ENCODE results near the gene INPP4B.

DNA sequence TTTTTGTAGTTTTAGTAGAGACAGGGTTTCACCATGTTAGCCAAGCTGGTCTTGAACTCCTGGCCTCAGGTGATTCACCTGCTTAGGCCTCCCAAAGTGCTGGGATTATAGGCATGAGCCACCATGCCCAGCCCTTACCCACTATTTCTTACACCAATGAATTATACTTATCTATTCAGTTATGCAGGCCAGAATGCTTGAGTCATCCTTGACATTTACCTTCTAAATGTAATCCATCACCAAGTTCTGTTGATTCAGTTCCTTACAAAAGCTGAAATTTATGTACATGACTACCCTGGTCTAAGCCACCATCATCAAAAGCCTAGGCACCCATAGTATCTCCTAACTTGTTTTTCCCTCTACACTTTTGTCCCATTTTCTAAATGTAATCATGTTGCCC is 624.0 kb downstream of the INPP4B start:
- TF ChIP-seq, protein P1, sequence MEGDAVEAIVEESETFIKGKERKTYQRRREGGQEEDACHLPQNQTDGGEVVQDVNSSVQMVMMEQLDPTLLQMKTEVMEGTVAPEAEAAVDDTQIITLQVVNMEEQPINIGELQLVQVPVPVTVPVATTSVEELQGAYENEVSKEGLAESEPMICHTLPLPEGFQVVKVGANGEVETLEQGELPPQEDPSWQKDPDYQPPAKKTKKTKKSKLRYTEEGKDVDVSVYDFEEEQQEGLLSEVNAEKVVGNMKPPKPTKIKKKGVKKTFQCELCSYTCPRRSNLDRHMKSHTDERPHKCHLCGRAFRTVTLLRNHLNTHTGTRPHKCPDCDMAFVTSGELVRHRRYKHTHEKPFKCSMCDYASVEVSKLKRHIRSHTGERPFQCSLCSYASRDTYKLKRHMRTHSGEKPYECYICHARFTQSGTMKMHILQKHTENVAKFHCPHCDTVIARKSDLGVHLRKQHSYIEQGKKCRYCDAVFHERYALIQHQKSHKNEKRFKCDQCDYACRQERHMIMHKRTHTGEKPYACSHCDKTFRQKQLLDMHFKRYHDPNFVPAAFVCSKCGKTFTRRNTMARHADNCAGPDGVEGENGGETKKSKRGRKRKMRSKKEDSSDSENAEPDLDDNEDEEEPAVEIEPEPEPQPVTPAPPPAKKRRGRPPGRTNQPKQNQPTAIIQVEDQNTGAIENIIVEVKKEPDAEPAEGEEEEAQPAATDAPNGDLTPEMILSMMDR (IDR thresholded peaks at IDR 0.05) = no peak
- no peak for TF ChIP-seq POLR2A (IDR thresholded peaks at IDR 0.05)

Measured in uterus (tissue), 2 donors.